SK-N-DZ (cell line): Measurements from ENCODE around the gene SLC44A4. TPM values are rescaled to one million over a fixed set of nuclear protein-coding genes. Genes with fewer than 3 reads are reported as not detected.
"Not testable (repeated sequence)": the region's sequence is repeated elsewhere in the genome, so short reads cannot be mapped to it uniquely, and the experiment has no call there.

Experiments used
- DNase-seq: peaks from one replicate; pipeline ENCODE4 v3.0.0-alpha.2; 2015; ENCODE audit warnings: low spot score
- polyA plus RNA-seq, 2 experiments: library from polyadenylated mRNA; depleted of rRNA; stranded (reverse); fragments of >200 nt; gene quantifications; 2 replicates each; pipeline ENCODE4 v1.2.3, GENCODE V29; 2014

SLC44A4 gene
- polyA plus RNA-seq (2014; cell fraction: cytosol; rRNA removed) = 0.07 and 0.14 TPM in 2 replicates
- not detected in 2 replicates for polyA plus RNA-seq (2014; cell fraction: nucleus; rRNA removed)

- DNase-seq = no peak
Observed at GRCh38 chr6:31878726-31879125, at the start of gene SLC44A4. TSS of gene SLC44A4 (minus strand) at chr6:31878997. CDS start at chr6:31878980, 17 bp downstream.

DNA sequence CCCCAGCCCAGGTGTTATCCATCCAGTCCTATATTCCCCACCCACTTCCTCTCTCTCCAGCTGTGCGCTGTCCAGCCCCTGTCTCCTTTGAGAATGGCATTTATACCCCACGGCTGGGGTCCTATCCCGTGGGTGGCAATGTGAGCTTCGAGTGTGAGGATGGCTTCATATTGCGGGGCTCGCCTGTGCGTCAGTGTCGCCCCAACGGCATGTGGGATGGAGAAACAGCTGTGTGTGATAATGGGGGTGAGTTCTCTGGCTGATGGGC is 49.8 kb upstream of the SLC44A4 start:
- DNase-seq = no peak

DNA sequence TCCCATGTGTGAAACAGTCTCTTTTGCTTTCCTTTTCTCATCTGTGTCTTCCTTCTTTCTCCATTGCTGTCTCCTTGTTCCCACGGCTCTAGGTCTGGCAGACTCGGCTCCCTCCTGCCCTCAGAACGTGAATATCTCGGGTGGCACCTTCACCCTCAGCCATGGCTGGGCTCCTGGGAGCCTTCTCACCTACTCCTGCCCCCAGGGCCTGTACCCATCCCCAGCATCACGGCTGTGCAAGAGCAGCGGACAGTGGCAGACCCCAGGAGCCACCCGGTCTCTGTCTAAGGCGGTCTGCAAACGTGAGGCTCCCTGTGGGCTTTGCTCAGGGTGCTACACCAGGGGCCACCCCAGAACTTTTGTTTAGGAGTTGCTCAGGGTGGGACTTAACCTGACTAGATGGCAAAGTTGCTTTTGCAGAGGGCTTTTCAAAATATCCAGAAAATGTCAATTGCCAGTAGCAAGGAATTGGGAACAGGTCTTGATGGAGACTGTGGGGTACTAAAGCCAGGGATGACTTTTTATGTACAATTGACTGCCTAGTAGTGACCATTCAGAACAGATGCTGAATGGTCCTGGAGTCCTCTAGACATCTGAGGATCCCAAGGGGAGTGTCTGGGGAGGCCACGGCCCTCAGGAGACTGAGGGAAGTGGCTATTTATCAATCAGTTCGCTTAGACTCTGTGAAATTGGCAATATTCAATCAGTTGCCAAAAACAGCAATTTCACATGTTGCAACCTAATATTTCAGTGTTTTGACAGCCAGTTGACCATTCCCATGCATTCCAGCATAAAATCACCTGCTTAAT is 49.3 kb upstream of the SLC44A4 start:
- no peak for DNase-seq

DNA sequence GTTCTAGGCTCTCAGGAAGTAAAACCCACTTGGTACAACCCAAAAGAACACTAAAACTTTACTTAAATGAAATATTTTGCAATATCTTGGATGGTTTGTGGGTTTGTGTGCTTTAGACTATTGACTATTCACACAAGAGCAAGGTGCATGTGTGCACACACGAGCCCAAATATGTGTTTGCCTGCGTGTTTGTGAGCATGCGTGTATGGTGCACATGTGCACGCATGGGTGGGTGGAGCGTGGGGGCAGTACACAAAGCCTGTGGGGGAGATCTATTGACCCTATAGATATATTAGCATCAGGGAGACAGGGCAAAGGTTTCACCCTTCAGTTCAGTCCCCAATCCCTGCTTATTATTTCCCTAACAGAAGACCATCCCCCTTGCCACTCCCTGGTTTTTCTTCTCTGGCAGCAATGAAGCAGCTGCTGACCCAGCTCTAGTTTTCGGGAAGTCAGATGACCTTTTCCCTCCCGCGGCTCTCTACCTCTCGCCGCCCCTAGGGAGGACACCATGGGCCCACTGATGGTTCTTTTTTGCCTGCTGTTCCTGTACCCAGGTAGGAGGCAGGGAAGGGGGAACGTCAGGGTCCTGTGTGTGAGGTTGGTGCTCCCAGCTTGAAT is 48.6 kb upstream of the SLC44A4 start, which contains the start of gene C2:
Gene C2, plus strand, starts transcription at position 476 of the 621 bp plus-strand sequence. Its CDS starts 36 bp downstream, at position 512.
- no peak for DNase-seq

DNA sequence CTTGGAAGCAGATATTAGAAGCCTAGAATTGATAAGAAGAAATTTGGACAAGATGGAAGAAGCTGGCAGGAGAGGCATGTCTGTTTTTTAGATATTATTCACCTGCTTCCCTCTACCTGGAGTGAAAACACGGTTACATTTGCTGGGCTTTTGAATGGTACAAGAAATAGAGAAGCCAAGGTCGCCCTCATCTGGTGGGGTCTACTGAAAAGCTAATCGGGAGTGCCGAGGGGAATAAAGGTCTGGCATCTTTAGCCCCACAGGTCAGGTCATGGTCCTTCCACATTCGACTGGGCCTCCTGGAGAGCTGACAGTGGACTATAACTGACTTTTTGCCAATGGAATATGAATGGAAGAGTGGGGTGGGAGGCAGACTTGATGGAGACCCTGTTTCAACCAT is 44.1 kb upstream of the SLC44A4 start:
- DNase-seq = no peak

- no peak for DNase-seq
Observed at GRCh38 chr6:31920811-31921210, 42.0 kb upstream of the SLC44A4 start.

DNA sequence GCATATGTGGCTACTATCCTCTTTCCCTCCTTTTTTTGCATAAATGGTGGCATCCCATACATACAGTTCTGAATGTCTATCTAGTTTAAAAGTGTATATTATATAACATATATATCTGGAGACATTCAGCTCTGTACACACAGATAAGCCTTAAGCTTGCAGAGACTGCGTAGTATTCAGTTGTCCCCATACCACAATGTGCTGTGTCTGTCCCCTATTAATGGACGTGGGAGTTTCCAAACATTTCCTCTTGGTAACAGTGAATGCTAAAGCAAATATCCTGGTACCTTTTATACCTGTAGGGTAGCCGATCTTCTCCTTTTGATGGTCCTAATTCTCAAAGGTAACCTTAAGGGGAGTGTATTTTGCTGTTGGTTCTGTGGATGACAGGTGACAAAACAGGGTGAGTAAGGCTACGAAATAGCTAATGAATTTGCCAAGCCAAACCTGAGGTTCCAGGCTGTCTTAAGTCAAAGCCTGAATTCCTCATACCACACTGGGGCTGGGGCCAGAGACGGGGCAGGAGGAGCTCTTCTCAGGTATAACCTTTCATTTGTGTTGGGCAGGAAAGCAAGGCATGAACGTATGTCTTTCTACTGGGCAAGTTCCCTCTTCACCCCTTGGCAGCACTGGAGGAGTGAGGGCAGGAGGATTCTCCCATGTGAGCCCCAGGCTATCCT is 41.0 kb upstream of the SLC44A4 start:
- no peak for DNase-seq

DNA sequence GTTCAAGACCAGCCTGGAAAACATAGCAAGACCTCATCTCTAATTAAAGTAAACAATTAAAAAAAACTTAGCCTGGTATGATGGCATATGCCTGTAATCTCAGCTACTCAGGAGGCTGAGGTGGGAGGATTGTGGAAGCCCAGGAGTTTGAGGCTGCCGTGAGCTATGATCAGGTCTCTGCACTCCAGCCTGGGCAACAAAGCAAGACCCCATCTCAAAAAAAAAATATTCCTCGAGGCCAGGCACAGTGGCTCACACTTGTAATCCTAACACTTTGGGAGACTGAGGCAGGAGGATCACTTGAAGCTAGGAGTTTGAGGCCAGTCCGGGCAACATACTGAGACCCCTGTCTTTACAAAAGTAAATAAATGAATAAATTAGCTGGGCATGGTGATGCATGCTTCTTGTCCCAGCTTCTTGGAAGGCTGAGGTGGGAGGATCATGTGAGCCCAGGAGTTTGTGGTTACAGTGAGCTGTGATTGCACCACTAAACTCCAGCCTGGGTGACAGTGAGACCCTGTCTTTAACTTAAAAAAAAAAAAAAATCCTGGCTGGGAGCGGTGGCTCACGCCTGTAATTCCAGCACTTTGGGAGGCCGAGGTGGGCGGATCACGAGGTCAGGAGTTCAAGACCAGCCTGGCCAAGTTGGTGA is 39.4 kb upstream of the SLC44A4 start:
- DNase-seq = no peak

GRCh38 chr6:31915756-31916155 is 37.0 kb upstream of the SLC44A4 start:
- DNase-seq = no peak

DNA sequence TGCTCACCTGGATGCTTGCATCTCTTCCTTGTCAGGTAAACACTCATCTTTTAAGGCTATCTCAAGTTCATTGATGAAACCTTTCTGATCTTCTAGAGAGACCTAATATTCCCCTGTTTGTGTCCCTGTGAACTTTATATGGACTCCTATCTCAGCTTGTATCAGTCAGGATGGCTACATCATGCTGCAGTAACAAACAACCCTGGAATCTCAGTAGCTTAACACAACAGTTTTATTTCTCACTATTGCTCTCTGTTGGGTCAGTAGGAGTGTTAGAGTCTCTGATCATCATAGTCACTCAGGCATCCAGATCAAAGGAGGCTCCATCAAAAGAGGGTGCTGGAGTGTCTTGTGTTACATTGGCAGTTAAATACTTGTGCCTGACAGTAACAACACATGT is 36.6 kb upstream of the SLC44A4 start:
- DNase-seq = no peak

- no peak for DNase-seq
Observed at GRCh38 chr6:31911826-31912585, 33.2 kb upstream of the SLC44A4 start.

DNA sequence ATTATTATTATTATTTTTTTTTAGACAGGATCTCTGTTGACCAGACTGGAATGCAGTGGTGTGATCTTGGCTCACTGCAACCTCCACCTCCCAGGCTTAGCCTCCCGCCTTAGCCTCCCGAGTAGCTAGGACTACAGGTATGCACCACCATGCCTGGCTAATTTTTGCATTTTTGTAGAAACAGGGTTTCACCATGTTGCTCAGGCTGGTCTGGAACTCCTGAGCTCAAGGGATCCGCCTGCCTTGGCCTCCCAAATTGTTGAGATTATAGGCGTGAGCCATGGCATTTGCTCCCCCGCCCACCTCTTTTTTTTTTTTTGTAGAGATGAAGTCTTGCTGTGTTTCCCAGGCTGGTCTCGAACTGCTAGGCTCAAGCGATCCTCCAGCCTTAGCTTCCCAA is 30.5 kb upstream of the SLC44A4 start:
- not testable (repeated sequence) for DNase-seq

DNA sequence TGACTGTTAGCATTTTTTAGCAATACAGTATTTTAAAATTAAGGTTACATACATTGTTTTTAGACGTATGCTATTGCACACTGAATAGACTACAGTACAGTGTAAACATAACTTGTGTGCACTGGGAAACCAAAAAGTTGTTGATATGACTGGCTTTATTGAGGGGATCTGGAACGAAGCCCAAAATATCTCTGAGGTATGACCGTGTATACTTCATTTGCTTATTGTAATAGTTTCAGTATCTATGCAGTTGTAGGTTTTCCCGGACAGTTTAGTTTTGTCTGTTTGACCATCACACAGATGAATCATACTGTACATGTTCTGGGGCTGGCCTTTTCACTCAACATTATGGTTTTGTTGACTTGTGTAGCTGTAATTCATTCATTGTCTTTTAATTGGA is 30.0 kb upstream of the SLC44A4 start:
- no peak for DNase-seq

DNA sequence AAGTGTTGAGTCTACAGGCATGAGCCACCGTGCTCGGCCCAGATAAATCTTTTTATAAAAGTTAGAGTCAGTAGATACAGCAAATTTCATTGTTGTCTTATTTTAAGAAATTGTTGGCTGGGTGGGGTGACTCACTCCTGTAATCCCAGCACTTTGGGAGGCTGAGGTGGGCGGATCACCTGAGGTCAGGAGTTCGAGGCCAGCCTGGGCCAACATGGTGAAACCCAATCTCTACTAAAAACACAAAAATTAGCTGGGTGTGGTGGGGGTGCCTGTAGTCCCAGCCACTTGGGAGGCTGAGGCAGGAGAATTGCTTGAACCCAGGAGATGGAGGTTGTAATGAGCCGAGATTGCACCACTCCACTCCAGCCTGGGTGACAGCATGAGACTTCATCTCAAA is 29.5 kb upstream of the SLC44A4 start:
- not testable (repeated sequence) for DNase-seq

GRCh38 chr6:31907158-31907813 is 28.5 kb upstream of the SLC44A4 start:
- no peak for DNase-seq

GRCh38 chr6:31906727-31907126 is 27.9 kb upstream of the SLC44A4 start:
- DNase-seq = not testable (repeated sequence)

GRCh38 chr6:31906122-31906521 is 27.3 kb upstream of the SLC44A4 start:
- no peak for DNase-seq

- no peak for DNase-seq
Observed at GRCh38 chr6:31905041-31905440, 26.2 kb upstream of the SLC44A4 start.

GRCh38 chr6:31903957-31904356 is 25.2 kb upstream of the SLC44A4 start:
- no peak for DNase-seq

DNA sequence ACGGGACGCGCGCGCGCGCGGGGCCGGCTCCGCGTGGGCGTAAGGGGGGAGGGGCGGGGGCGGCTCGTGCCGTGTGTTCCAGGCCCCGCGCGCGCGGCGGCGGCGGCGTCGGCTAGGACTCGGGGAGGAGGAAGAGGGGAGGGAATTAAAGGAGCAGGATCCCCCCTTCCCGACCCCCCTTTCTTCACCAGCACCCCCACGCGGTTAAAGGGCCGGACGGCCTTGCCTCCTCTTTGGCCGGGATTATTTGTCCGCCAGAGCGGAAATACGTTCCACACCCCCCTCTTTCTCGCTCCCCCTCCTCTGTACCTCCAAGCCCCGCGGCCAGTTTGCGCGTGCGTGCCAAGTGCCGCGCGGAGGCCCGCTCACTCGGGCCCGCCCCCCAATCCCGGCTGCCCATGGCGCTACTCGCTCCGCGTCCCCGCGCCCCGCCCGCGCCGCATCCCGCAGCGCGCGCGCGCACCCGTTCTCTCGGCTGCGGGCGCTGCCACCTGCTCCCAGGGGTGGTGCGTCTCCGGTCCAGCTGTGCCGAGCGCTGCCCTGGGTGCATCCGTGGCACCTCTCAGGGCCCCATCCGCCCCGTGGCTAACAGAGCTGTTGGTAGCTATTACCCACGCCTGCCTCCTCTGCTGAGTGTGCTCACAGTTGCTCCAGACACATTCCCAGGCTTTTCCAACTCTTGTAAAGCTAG is 23.3 kb upstream of the SLC44A4 start, which contains the start of gene ZBTB12:
Gene ZBTB12, minus strand, starts transcription at position 134 of the 691 bp plus-strand sequence. CDS start 781 bp downstream, outside the sequence.
- peak; percentile 97 for DNase-seq
